NCI-H82 (cell line): Measurements from ENCODE around the gene TSSK3.
A peak's percentile ranks its signal among the peaks of the same experiment; 100 is the strongest.

Experiments used
- DNase-seq: peaks from one replicate; lab custom pipeline; 2025; lab: John Stamatoyannopoulos, UW

Gene TSSK3

DNA sequence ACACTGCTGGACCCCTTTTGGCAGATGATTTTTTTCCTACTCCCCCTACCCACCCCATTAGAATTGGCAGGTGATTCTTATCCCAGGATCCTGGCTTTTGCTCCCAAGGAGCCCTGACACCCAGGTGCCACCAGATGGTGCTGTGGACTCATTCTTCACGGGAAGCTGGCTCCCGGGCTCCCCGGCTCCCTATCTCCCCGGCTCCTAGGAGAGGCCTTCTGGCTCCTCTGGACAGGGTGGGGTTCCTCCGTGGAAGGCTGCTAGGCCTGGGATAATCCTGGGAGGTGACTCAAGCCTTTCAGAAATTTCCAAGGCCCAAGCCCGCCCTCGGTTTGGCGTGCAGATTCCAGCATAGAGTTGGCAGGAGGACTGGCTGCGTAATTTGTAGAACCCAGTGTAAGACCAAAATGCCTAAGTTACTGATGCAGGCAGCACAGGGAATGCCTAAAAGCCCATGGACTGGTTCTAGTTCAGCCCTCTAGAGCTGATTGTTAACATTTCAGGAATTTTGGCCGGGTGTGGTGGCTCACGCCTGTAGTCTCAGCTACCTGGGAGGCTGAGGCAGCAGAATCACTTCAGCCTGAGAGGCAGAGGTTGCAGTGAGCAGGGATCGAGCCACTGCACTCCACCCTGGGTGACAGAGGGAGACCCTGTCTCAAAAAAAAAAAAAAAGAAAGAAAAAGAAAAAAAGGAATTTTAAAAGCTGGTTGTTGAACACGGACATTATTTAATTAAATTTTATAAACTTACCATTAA is 38.7 kb downstream of the TSSK3 start:
- DNase-seq = peak; percentile 97

DNA sequence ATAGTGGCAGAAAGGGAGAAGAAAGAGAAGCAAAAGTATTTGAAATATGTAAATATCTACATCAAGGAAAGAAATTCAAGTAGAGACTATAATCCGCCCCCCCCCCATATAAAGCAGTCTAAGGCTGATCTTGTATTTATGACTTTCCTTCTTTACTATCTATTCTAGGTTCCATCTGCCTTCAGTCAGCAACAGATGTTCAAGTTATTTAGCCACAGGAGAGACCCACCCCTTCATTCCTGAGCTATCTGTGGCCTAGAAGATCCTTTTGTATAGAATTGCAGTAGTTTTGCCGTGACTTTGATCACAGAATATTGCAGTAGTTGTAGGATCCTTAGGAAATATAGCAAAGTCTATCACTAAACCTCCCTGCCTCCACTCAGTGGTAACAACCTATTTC is 42.6 kb downstream of the TSSK3 start:
- DNase-seq = peak; percentile 84

DNA sequence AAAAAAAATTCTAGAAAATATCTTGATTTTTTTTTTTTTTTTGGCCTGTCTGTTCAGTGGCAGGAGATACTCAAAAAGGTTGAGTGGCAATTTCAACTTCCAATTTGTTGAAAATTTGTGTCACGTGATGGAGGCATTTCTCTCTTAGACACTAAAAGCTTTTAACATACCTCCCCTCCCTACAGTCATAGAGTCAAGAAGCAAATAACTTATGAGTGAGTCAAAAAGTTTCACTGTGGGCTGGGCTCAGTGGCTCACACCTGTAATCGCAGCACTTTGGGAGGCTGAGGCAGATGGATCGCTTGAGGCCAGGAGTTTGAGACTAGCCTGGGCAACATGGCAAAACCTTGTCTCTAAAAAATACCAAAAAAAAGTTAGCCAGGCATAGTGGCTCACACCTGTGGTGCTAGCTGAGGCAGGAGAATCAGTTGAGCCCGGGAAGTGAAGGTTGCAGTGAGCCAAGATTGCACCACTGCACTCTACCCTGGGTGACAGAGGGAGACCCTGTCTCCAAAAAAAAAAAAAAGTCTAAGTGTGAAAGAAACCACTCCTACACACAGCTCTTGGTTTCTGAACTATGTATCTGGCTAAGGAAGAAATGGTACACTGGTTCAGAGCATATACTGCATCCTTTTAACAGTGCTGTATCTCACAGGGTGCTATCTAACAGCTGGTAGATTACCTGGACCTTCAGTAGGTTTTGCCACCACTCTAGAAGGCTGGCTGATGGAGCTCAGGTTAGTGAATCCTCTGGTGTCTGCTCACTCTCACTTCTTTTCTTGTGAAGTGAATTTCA is 43.5 kb downstream of the TSSK3 start:
- no peak for DNase-seq

DNA sequence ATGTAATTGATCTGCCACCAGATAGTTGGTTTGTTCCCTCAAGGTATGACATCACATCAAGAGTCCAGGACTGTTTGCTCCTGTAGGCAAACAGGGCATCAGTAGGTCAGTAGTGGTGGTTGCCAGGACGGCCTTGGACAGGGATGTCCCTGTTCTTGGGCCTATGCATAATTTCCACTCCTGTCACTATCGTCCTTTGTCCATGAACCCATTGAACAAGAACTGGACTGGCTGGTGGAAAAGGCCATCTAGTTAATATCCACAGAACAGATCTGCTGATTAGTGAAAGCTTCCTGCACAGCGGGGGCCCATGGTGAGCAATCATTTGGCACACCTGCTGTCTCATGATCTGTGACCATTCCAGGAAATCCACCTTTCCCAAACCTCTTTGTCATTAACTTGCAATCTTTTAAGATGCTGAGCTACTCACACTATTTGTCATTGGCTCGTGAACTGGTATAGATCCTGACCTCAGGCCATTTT is 44.3 kb downstream of the TSSK3 start:
- no peak for DNase-seq

DNA sequence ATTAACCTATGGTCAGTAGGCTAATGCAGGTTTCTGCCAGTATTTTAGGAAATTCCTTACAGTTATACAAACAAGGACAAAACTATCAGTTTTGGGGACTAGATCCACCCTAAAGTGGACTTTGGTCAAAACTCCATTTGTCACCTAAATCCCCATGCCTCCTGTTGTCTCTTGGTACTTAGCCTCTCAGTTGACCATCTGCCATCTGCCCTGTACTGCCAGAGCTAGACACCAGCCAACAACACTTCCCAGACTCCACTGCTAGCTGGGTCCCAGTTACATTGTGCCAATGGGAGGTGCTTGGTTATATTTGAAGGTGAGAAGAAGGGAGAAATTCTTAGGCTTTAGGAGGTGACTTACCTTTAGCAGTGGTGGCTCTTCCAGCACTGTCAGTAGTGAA is 48.9 kb downstream of the TSSK3 start:
- peak; percentile 82 for DNase-seq

DNA sequence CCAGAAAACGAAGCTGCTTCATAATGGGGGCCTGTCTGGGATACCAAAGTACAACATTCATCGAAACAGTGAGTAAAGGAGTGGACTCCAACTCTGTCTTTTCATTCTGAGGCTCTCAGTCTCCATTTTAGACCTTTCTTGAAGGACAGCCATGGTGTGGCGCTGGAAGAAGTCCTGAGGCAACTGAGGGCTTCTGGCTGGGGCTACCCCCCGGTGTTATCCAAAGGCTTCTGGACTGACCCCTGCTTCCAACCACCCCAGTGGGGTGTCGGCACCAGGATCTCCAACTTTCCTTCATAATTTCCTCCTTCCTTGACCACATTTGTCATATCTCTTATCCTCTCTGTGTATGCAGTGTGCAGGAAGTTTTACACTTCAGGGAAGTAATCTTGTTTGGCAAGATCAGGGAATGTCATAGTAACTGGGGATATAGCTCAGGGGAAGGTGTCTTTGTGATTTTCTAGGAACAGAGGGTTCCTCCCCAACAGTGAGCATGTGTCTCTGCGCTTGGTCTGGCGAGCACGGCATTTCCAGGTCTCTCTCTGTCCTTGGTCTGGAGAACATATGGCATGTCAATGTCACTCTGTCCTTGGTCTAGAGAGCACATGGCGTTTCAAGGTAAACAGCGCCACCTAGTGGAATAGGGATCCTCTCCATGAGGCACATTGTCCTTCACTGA is 51.3 kb downstream of the TSSK3 start:
- peak; percentile 95 for DNase-seq
